Testis (tissue), 2 donors: ENCODE results near the gene VCX3B.

Source experiments
- POLR2A ChIP-seq: fragments of 450-650 bp; IDR thresholded peaks from one replicate; pipeline ENCODE4 v1.6.1; 2017; ENCODE audit warnings: antibody characterized with exemption, mild to moderate bottlenecking, moderate library complexity
- TF ChIP-seq, protein P1 (sequence below), 3 experiments: fragments of 450-650 bp in 2 of 3; fragments of 200-600 bp in 1 of 3; sonication (generic) in 1 of 3; IDR thresholded peaks; one replicate each; pipeline ENCODE4 v1.5.1; 2016 to 2019; ENCODE audit warnings: antibody characterized with exemption in 3 of 3, mild to moderate bottlenecking in 2 of 3, moderate library complexity in 1 of 3

DNA sequence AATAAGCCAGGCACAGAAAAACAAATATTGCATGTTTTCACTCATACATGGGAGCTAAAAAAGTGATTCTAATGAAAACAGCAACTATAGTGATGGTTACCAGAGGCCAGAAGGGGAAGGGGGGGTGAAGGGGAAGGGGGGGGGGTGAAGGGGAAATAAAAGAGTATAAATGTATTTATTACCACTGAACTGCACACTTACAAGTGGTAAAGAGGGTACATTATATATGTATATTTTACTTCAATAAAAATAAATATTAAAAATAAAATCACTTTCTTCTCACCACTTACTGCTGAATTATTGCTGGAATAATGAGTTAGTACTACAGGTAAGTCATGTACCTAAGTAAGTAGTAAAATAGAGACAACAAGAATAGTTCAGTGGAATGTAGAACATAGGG lies 2.1 kb upstream of the VCX3B start:
- no peak for TF ChIP-seq POLR2A
- TF ChIP-seq, protein P1, sequence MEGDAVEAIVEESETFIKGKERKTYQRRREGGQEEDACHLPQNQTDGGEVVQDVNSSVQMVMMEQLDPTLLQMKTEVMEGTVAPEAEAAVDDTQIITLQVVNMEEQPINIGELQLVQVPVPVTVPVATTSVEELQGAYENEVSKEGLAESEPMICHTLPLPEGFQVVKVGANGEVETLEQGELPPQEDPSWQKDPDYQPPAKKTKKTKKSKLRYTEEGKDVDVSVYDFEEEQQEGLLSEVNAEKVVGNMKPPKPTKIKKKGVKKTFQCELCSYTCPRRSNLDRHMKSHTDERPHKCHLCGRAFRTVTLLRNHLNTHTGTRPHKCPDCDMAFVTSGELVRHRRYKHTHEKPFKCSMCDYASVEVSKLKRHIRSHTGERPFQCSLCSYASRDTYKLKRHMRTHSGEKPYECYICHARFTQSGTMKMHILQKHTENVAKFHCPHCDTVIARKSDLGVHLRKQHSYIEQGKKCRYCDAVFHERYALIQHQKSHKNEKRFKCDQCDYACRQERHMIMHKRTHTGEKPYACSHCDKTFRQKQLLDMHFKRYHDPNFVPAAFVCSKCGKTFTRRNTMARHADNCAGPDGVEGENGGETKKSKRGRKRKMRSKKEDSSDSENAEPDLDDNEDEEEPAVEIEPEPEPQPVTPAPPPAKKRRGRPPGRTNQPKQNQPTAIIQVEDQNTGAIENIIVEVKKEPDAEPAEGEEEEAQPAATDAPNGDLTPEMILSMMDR (IDR thresholded peaks at IDR 0.05), result no peak
